Glutamatergic neuron (in vitro differentiated cells): Measurements from ENCODE around the gene HDGFL2. TPM values are rescaled to one million over a fixed set of nuclear protein-coding genes. Genes with fewer than 3 reads are reported as not detected.

Source experiments
- DNase-seq: peaks from one replicate; pipeline ENCODE4 v3.0.0; 2022
- H3K27ac Mint-ChIP-seq: one replicate; pipeline ENCODE4 v1.8.0; 2020; ENCODE audit warnings: mild to moderate bottlenecking, mixed read lengths, inconsistent platforms; ENCODE audit not compliant: unreplicated experiment
- H3K27me3 Mint-ChIP-seq: one replicate; pipeline ENCODE4 v1.8.0; 2020; ENCODE audit warnings: mild to moderate bottlenecking, moderate library complexity, mixed read lengths, inconsistent platforms; ENCODE audit not compliant: unreplicated experiment
- H3K36me3 Mint-ChIP-seq: one replicate; pipeline ENCODE4 v1.8.0; 2020; ENCODE audit warnings: mild to moderate bottlenecking, mixed read lengths, inconsistent platforms; ENCODE audit not compliant: unreplicated experiment
- H3K4me1 Mint-ChIP-seq: one replicate; pipeline ENCODE4 v1.8.0; 2020; ENCODE audit warnings: mild to moderate bottlenecking, low read depth, mixed read lengths, inconsistent platforms; ENCODE audit not compliant: unreplicated experiment
- H3K4me3 Mint-ChIP-seq: one replicate; pipeline ENCODE4 v1.8.0; 2020; ENCODE audit warnings: mild to moderate bottlenecking, mixed read lengths, inconsistent platforms; ENCODE audit not compliant: unreplicated experiment
- H3K9me3 Mint-ChIP-seq: one replicate; pipeline ENCODE4 v1.8.0; 2020; ENCODE audit warnings: mild to moderate bottlenecking, moderate library complexity, mixed read lengths, inconsistent platforms; ENCODE audit not compliant: unreplicated experiment
- CTCF ChIP-seq: fragments of 200-600 bp; sonication (generic); IDR thresholded peaks from one replicate; pipeline ENCODE4 v1.5.0; 2021; ENCODE audit not compliant: partially characterized antibody, unreplicated experiment
- total RNA-seq: library from RNA; stranded (reverse); fragmentation: NEBNext Ultra II Directional; extraction: Animal tissue kit (Norgen Biotek cat#: 25700); gene quantifications from one replicate; pipeline ENCODE4 v1.2.1, GENCODE V29; 2021; ENCODE audit not compliant: unreplicated experiment

The HDGFL2 gene
- total RNA-seq, 1 donor from 2014 or later = 118 TPM

- peaks cover 4% of the 10 kb centered on the region for H3K27me3 Mint-ChIP-seq
- H3K27ac Mint-ChIP-seq = no peak overlapping the region
- peaks cover 6% of the 10 kb centered on the region for H3K4me1 Mint-ChIP-seq
- no peak for TF ChIP-seq CTCF
- no peaks in the 10 kb centered on the region for H3K36me3 Mint-ChIP-seq
- H3K9me3 Mint-ChIP-seq = peaks cover 2% of the 10 kb centered on the region
- H3K4me3 Mint-ChIP-seq = no peak overlapping the region
- no peak for DNase-seq
These were observed 23.7 kb upstream of the HDGFL2 start for GRCh38 chr19:4448147-4448985.

GRCh38 chr19:4449022-4449638 is 23.0 kb upstream of the HDGFL2 start:
- no peak for DNase-seq
- Mint-ChIP-seq H3K4me1 (peaks cover 6% of the 10 kb centered on the region), H3K9me3 (peaks cover 2% of the 10 kb centered on the region), H3K27me3 (peaks cover 4% of the 10 kb centered on the region), H3K4me3 (no peak overlapping the region), H3K27ac (peak overlapping the region; percentile 73), H3K36me3 (no peaks in the 10 kb centered on the region)
- no peak for TF ChIP-seq CTCF

GRCh38 chr19:4449639-4450028 is 22.5 kb upstream of the HDGFL2 start:
- no peak for DNase-seq
- Mint-ChIP-seq H3K27me3 (peaks cover 4% of the 10 kb centered on the region), H3K4me1 (peaks cover 6% of the 10 kb centered on the region), H3K27ac (peak overlapping the region; percentile 73), H3K4me3 (no peak overlapping the region), H3K36me3 (no peaks in the 10 kb centered on the region), H3K9me3 (peaks cover 2% of the 10 kb centered on the region)
- no peak for TF ChIP-seq CTCF

GRCh38 chr19:4452230-4452990 is 19.7 kb upstream of the HDGFL2 start:
- DNase-seq = no peak
- Mint-ChIP-seq H3K9me3 (peaks cover 9% of the 10 kb centered on the region), H3K4me3 (no peak overlapping the region), H3K36me3 (no peaks in the 10 kb centered on the region), H3K4me1 (peaks cover 24% of the 10 kb centered on the region), H3K27me3 (peaks cover 12% of the 10 kb centered on the region), H3K27ac (peak overlapping the region; percentile 38)
- no peak for TF ChIP-seq CTCF
